Dermis blood vessel endothelial cell (primary cell): ENCODE data around the gene C14orf119. TPM values are rescaled to one million over a fixed set of nuclear protein-coding genes. Genes with fewer than 3 reads are reported as not detected.

Source experiments
- DNase-seq: peaks from one replicate; pipeline ENCODE4 v3.0.0; 2010
- total RNA-seq: library from RNA; depleted of rRNA; stranded (reverse); fragments of >200 nt; gene quantifications from 2 replicates; pipeline ENCODE4 v1.2.3, GENCODE V29; 2014

The C14orf119 gene
- total RNA-seq, 1 donor from 2014 or later: 52.2 TPM

DNA sequence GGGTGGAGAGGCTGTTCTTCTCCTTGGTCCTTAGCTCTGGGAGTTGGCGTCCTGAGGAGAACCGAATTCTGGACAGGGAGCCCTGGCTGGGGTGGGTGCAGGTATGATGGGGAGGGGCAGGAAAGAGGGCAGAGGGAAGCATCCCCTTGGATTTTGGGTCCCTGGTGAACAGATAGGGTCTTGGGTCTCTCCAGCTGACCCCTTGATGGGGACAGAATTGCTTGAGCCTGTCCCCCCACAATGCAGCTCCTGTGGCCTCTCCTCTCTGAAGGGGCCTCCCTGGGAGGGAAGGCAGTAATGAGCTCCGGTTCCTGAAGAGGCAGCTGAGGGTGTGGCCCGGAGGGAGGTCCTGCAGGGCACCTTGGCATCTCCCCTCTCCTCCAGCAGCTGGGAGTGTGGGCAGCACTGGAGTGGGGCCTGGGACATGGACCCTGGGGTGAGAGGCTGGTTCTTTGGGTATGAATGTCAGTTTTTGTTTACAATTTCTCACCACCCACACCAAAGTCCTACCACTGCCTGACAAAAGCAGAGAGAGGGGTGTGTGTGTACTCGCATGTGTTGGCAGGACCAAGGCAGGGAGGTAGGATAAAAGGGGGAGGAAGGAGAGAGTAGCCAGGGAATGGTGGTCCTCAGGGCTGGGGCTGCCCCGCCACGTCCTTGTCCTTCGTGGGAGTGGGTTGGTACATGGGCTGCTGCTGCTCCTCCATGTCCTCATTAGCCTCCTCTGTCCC is 31.4 kb downstream of the C14orf119 start:
- DNase-seq: no peak

DNA sequence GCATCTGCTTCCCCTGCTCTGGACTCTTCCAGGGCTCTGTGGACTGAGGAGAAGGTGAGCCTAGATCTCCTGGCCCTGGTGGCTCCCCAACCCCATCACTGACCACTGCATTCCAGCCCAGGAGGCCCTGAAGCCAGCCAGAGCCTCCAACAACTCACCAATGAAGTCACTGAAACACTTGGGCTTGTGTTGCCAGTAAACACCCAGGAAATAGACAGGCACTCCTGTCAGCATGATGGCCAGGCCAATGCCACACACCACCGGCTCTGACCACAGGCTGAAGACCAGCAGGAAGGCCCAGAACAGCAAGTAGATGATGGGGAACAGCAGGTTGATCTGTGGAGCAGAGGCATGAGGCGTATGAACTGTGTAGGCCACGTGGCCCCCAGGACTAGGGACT is 32.6 kb downstream of the C14orf119 start:
- no peak for DNase-seq

DNA sequence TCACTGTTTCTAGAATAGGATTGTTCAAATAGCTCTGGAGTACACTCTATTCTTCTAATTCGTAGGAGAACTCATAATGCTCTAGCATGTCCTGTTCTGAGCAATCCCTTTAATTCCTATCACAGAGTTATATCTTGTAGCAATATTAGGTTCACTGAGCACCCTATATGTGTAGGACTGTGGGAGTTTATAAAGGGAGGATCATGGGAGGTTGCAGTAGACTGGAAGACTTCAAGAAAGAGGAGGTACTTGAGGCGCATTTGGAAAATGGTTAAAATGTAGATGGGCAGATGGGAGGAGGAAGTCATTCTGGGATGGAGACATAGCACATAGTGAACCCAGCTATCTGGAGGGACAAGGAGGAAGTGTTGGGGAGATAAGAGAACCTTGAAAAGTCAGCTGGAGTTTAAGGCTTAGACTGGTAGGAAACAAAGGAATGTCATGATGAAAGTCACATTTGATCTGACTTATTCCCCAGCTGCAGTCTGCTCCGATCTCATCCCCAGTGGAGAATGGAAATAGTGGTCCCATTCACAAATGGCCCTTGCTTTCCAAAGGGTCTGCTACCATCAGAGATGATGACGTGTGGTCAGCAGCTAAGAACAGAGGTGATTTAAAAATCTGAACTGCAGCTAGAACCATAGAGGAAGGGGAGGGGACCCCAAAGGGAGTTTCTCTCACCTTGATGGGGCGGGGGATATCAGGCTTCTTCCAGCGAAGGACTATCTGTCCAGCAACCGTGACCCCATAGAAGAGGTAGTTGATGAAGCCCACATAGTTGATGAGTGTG is 33.9 kb downstream of the C14orf119 start:
- no peak for DNase-seq

DNA sequence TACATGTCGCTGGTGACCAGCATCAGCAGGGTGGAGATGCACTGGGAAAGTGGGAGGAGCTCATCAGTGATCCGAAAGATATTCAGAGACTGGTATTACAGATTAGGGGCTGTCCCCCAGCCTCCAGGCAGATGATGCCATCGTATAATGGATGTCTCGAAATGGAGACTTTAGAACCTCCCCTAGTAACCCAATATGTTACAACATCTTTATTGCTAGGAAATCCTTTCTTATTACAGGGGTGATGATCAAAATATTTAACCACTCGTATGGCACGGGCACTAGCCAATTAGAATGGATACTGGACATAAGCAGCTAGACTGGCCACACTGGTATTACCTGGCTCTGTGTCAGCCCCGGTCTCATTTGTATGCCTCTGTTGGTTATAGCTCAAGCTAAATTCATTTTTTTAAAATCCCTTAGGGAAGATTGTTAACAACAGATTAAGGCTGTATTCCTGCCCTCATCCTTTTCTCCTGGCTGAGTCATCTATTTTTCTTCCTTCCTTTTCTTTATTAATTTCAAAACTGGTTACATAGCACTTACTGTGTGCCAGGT is 34.5 kb downstream of the C14orf119 start:
- DNase-seq: no peak

DNA sequence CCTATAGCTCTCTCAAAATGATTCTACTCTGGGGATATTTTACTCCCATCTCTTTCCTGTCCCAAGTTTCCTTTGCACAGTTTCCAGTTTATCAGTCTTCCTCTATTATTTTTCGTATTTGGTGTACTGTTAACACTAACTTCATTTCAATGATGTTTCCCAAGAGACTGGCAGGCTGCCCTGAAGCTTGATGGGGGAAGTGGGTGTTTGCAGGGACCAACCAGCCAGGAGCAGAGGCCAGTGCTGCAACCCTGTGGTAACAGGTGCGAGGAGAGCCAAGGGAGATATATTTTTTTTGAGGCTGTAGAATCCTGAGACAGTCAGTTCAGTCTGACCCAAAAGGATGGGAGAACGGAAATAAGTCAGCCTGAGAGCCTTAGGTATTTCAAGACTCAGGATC is 35.6 kb downstream of the C14orf119 start:
- no peak for DNase-seq

DNA sequence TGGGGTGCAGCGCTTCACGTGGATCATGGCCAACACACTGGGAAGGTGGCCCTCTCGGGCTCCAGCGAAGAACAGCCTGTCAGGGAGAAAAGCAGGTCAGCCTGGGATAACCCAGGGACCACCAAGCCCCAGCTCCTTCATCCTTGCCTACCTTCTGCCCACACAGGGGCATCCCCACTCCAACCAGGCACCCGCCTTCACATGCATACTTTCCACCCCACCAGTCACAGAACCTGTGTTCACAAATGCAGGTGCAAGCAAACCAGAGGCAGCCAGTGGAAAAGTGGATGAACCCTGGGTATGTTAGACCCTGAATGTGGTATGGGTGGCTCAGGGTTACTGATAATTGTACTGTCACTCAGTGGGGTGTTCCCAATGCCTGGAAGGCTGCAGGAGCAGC is 36.2 kb downstream of the C14orf119 start:
- DNase-seq: no peak

DNA sequence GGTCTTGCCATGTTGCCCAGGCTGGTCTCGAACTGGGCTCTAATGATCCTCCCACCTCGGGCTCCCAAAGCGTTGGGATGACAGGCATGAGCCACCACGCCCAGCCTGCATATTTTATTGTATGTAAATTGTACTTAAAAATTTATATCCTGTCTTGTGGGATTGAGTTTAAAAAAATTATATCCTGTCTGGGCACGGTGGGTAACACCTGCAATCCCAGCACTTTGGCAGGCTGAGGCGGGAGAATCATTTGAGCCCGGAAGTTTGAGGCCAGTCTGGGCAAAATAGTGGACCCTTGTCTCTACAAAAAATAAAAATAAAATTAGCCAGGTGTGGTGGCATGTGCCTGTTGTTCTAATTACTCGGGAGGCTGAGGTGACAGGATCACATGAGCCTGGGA is 37.7 kb downstream of the C14orf119 start:
- no peak for DNase-seq

DNA sequence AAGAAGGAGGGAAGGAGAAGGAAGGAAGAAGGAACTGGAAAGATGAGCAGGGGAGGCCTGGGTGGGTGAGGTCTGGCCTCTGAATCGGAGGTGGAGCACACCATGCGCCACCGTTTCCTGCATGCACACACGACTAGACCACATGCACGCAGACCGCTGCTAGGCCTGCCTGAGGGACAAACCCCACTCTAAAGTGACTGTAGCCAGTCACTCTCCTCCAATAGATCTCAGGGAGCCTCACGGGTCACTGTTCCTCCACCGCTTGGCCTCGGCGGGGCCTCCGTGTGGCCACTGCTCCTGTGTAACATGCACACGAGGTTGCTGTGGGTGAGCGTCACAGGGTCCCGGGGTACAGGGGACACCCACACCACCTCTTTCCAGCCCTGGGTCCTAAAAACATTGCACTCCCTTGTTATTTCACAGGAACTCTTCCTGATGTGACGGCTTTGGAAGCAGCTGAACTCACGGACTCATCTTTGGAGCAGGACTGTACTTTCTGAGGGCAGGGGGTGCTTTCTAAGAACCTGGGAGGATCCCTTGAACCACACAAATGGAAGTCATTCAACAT is 41.3 kb downstream of the C14orf119 start:
- DNase-seq: no peak

DNA sequence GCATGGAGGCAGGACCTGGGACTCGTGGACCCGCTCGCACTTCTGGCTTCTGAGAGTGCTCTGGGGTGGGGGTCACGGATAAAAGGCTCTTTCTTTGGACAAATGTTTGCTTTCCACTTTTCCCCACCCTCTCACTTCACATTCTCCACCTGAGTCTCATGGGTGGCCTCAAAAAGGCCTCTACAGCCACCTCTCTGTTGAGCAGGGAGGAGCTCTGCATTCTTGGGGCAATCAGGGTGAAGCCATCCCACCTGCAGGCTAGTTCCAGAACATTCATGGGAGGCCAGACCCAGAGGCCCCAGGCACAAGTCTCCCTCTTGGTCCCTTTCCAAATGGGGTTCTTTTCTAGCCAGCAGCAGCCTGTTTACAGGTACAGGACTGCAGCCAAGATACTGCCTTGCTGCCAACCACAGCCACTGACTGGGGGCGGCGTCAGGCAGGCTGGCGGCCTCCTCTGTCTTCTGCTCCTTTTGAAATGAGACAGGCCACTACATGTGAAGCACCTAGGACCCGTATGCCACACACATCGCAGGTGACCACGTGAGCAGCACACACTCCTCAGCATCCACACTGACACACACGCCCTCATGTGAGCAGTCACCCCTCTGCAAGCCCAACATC is 42.0 kb downstream of the C14orf119 start:
- no peak for DNase-seq

DNA sequence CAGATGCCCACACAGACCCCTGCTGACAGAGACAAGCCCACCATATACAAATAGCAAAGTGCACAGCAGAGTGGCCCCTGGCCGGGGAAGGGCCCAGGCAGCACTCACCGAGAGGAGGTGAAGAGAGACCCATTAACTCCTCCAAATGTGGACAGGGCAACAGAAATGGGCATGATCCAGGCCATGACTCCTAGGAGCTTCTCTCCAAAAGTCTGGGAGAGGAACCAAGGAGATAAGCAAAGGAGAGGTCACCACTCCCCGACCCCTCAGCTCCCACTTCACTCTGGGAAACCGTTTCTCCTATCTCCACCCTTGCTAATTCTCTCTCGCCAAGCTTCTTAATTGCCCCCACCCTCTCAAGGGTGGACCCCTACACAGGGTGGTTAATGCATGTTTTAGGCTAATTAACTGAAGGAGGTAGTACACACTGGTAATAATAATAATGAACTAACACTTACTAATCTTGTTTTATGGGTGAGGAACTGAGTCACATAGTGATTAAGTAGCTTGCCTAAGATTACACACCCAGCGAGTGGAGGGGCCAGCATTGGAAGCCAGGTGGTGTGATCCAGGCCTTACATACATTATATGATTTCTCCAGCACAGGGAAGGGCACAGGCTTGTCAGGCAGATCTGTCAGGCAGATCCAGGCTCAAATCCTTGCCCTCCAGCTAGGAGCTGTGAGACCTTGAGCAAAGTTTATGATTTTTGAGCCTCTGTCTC is 42.7 kb downstream of the C14orf119 start:
- no peak for DNase-seq

DNA sequence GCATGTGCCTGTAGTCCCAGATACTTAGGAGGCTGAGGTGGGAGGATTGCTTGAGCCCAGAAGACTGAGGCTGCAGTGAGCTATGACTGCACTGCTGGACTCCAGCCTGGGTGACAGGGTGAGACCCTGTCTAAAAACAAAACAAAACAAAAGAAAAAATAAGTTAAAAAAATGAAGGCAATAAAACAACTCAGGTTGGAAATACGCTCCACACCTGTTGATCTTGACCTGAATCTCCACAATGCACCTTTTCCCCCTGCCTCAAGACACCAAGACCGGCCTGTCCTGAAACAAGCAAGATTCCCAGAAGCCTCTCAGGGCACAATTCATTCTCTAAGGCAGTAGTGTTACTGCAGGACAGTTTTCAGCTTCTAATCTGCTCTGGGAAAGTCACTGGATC is 44.6 kb downstream of the C14orf119 start:
- DNase-seq: no peak

DNA sequence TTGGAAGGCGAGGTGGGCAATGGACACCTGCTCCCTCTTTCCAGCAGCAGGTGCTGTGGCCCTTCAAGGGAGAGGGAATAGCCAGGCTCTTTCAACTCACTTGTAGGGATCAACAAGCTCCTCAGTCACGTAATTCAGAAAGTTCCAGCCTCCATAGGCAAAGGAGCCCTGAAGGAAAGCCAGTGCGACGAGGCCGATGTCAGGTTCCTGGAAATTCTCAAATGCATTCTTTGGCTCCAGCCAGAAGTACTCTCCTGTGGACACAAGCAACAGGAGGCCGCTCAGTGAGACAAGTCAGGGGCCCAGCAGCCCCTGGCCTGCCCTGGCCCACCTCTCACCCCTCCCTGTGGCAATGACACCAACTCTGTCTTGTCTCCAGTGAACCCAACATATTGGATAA is 45.1 kb downstream of the C14orf119 start:
- no peak for DNase-seq

DNA sequence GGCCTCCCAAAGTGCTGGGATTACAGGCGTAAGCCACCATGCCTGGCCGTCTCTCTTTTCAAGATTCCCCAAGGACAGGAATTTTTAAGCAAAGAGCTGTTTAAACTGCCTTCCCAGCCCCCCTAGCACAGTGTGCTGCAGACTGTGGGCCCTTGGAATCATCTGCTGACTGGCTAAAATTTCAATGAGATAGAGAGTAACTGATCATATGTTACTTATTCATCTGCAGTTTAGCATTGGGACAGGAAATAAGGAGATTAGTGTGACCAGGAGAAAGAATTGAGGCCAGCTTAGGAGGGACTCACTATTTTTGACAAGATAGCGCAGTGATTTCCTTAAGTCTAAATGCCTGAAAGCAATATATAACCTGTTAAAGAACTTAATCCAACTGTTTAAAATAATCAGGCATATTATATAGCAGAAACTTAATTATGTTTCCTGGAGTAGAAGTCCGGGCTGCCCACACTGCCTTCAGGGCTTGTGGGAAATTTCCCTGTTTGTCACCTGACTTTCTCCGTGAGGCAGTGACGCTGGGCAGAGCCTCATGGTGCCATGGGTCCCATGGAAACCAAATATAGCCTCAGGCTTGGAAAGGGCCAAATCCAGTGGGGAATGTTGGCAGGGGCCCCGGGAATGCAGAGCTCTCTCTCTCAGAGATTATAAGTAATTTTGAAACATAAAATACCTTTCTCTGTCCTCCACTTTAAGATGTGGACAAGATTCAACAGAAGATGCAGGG is 46.6 kb downstream of the C14orf119 start:
- DNase-seq: no peak

DNA sequence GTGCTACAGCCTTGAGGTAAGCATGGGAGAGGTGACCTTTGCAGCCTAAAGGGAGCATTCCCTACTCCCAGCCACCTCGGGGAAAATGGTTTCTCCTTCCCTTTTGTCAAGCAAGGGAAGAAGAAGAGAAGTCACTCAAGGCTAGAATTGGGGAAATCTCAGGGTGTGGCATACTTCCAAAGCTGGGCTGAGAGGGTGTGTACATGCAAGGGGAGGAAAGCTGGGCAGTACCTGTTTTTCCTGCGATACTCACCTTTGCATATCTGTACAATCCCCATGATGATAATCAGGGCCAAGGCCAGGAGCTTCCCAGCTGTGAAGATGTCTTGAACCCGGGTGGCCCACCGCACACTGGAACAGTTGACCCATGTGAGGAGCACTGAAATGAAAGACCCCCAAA is 47.5 kb downstream of the C14orf119 start:
- no peak for DNase-seq

DNA sequence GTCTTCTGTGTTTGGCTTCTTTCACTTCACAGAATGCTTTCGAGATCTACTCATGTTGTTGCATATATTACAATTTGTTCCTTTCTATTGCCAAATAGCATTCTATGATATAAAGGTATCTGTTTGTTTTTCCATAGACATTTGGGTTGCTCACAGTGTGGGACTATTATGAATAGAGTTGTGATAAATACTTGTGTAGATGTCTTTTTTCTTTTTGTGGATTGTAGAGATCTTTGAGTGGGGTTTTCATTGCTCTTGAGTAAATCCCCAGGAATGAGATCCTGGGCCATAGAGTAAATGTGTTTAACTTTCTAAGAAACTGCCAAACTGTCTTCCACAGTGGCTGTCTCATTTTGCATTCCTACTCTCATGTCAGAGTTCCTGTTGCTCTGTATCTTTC is 48.6 kb downstream of the C14orf119 start:
- no peak for DNase-seq

DNA sequence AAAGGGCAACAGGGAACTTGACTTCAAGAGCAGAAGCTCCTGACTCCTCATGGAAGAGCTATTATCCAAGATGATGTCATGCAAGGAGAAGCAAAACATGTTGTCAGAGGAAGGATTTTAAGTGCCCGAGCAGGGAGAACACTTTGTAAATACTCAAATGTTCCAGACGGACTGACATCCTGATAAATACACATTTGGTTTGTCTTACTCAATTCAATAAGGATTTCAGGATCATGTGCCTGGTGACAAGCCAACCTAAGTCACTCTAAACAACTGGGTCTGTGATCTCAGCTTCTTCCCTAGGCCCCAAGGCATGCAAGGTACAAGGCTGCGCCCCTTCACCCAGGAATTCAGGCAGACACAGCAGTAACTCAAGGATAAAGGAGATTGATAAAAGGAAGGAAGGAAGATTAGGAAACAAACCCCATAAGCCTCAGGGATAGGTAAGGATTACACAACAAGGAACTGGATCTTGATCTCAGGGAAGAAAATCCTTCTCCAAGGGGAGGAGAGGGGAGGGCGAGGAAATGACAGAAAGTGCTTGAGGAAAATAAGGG is 50.6 kb downstream of the C14orf119 start:
- peak; percentile 3 for DNase-seq

DNA sequence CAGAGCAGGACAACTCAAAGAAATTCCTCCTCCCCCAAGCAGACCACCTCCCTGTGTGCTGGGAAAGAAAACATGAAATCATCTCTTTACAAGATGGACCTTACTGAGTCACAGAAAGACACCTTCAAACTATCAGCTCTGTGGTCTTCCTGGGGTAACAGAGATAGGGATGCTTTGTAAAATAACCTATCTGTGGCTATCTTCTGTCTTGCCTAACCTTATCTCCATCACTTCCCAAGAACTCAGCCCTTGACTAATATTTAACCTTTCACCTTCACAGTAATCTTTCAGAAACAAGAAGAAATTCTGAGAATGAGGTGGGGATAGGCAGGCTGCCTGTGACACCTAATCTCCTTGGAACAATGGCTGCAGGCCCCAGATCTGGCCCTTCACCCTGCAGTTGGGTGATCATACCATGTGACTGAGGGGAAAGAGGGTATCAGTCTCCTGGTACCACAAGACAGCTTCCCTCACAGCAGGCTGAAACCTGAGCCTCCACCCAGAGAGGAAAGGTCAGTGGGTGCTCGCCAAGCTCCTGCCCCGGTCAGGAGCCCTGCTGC is 51.1 kb downstream of the C14orf119 start:
- no peak for DNase-seq

DNA sequence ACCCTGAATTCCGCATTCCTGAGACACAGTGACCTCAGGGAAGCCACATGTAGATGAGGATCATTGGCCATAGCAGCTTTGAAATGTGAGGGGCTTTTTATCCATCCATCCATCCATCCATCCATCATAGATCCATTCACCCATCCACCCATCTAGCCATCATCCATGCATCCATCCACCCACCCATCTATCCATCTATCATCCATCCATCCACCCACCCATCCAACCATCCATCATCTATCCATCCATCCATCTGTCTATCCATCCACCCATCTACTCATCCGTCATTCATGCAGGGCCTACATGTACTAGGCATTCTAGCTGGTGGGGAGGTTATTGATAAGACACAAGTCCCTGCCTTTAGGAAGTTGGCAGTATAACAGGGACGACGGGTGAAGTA is 51.7 kb downstream of the C14orf119 start:
- DNase-seq: no peak

DNA sequence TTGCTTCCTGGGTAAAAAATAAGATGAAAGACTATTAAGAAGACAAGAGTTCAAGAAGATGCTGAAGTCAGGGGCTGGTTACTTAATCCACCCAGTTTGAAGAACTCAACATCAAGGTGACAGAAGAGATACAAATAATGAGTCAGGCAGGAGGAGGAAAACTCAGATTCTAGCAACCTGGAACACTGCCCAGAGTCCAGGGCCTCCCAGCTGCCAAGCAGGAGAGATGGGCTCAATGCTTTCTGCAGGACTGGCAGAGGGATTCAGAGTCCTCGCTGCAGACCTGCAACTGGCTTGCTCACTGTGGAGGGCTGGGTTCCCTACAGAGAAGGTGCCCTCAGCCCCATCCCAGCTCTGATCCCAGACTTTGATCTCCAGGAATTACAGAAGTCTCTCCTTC is 52.4 kb downstream of the C14orf119 start:
- DNase-seq: peak; percentile 3

DNA sequence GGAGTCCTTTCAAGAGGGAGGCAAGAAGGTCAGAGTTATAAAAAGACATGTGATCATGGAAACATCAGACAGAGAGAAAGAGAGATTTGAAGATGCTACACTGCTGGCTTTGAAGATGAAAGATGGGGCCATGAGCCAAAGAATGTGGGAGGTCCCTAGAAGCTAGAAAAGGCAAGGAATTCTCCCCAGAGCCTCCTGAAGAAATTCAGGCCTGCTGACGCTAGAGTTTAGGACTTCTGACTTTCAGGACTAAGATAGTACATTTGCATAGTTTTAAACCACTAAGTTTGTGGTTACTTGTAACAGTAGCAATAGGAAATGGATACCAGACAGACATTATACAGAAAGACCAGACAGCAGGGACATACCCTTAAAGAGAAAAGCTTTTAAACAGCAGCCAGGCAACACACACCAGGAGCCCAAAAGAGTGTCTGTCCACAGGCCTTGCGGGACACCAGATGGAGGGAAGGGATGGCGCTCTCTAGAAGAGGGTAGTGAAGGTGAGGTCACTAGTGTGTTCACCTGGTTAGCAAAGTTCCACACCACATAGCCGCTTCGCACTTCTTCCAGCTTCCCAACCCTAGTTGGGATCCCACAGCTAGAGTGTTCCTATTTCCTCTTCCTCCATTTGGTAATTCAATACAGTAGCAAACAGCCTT is 53.4 kb downstream of the C14orf119 start:
- no peak for DNase-seq

DNA sequence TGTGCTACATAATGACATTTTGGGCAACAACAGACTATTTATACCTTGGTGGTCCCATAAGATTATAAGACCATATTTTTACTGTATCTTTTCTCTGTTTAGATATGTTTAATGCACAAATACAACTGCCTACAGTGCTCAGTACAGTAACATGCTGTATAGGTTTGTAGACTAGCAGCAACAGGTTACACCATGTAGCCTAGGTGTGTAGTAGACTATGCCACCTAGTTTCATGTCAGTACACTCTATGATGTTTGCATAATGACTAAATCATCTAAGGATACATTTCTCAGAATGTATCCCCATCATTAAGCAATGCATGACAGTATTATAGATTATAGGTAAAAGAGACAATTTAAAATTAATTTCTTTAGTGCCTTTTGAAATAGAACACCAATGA is 54.4 kb downstream of the C14orf119 start:
- no peak for DNase-seq
